Endothelial cell of umbilical vein (primary cell): ENCODE data around the gene TMPRSS7. TPM values are rescaled to one million over a fixed set of nuclear protein-coding genes. Genes with fewer than 3 reads are reported as not detected.

Experiments used
- BruUV-seq: library from RNA; stranded (reverse); fragments of 400-500 nt; replicated peaks from 2 replicates; lab custom pipeline; 2021; lab: Mats Ljungman, UMichigan
- CTCF ChIA-PET: fragments of 300-600, 350-600 bp; sonication (Branson Sonifier 250); formaldehyde crosslinking; loops from one replicate; lab custom pipeline; 2021; ENCODE audit warnings: antibody characterized with exemption, inconsistent platforms; lab: Charles Lee
- POLR2A ChIA-PET: fragments of 300-600, 350-600 bp; sonication (Branson Sonifier 250); formaldehyde crosslinking; loops from one replicate; lab custom pipeline; 2021; ENCODE audit warnings: antibody characterized with exemption, inconsistent platforms; lab: Charles Lee
- DNase-seq: peaks from one replicate; pipeline ENCODE4 v3.0.0-alpha.2; 2011; ENCODE audit warnings: low read depth, low spot score
- FAIRE-seq: peaks from 2 replicates; lab custom pipeline; 2011; peaks lifted over from hg19 to GRCh38; lab: Jason Lieb, UNC
- H2AFZ ChIP-seq: 2 replicates; pipeline ENCODE4 v1.6.0; 2012; ENCODE audit warnings: low read depth, low read length, control low read depth, inconsistent platforms
- H3K27ac ChIP-seq: 2 replicates; pipeline ENCODE4 v1.5.1; 2011; ENCODE audit warnings: low read depth, mild to moderate bottlenecking, control low read depth, low read length, moderate library complexity; ENCODE audit not compliant: insufficient read depth
- H3K27me3 ChIP-seq, 2 experiments: 2 replicates each; pipeline versions ENCODE4 v1.6.0 to v1.6.1; 2011; ENCODE audit warnings: low read length in 2 of 2, mixed read lengths in 1 of 2; ENCODE audit not compliant: control insufficient read depth in 2 of 2, insufficient read depth in 2 of 2
- H3K36me3 ChIP-seq, 2 experiments: 2 replicates in 1 of 2; 3 replicates in 1 of 2; pipeline ENCODE4 v1.5.1; 2011; ENCODE audit warnings: low read length in 2 of 2, mild to moderate bottlenecking in 1 of 2, moderate library complexity in 1 of 2; ENCODE audit not compliant: control insufficient read depth in 2 of 2, insufficient read depth in 2 of 2; ENCODE audit errors: extremely low read depth in 1 of 2
- H3K4me1 ChIP-seq: 3 replicates; pipeline ENCODE4 v1.5.1; 2011; ENCODE audit warnings: mild to moderate bottlenecking, low read length; ENCODE audit not compliant: control insufficient read depth, insufficient read depth; ENCODE audit errors: extremely low read depth
- H3K4me2 ChIP-seq: 2 replicates; pipeline ENCODE4 v1.6.1; 2011; ENCODE audit warnings: low read length, control low read depth, mixed read lengths; ENCODE audit not compliant: insufficient read depth
- H3K4me3 ChIP-seq, 3 experiments: fragments of 200-600 bp in 1 of 3; sonication (generic), shearing (Covaris generic) in 1 of 3; replicated peaks in 1 of 3; 2 replicates each; pipeline ENCODE4 v1.5.1; 2011 to 2016; ENCODE audit warnings: control low read depth in 3 of 3, low read length in 3 of 3, mild to moderate bottlenecking in 2 of 3, inconsistent platforms in 1 of 3, low read depth in 1 of 3, moderate library complexity in 1 of 3; ENCODE audit not compliant: insufficient read depth in 1 of 3
- H3K79me2 ChIP-seq: 2 replicates; pipeline ENCODE4 v1.6.0; 2012; ENCODE audit warnings: low read length, inconsistent platforms; ENCODE audit not compliant: control insufficient read depth, insufficient read depth
- H3K9ac ChIP-seq: replicated peaks from 2 replicates; pipeline ENCODE3; 2011; ENCODE audit warnings: low read length, control low read depth; ENCODE audit not compliant: insufficient read depth; ENCODE audit errors: extremely low read depth
- H3K9me1 ChIP-seq: replicated peaks from 3 replicates; pipeline ENCODE4 v1.6.0; 2011; ENCODE audit warnings: mild to moderate bottlenecking, low read length; ENCODE audit not compliant: control insufficient read depth, insufficient read depth; ENCODE audit errors: extremely low read depth
- H3K9me3 ChIP-seq: replicated peaks from 2 replicates; pipeline ENCODE4 v1.5.1; 2012; ENCODE audit warnings: low read length, inconsistent platforms; ENCODE audit not compliant: control insufficient read depth, insufficient read depth
- H4K20me1 ChIP-seq: replicated peaks from 2 replicates; pipeline ENCODE3; 2011; ENCODE audit warnings: mild to moderate bottlenecking, low read length; ENCODE audit not compliant: control insufficient read depth, insufficient read depth; ENCODE audit errors: extremely low read depth
- EZH2 ChIP-seq: IDR thresholded peaks from 2 replicates; pipeline ENCODE4 v1.6.1; 2012; ENCODE audit warnings: borderline replicate concordance, low read depth, mild to moderate bottlenecking, moderate library complexity, low read length, inconsistent platforms; ENCODE audit not compliant: severe bottlenecking
- FOS ChIP-seq: IDR thresholded peaks from 2 replicates; pipeline ENCODE4 v1.6.1; 2011; ENCODE audit warnings: mild to moderate bottlenecking, low read length, moderate library complexity, borderline replicate concordance; ENCODE audit not compliant: insufficient read depth
- GATA2 ChIP-seq: IDR thresholded peaks from 2 replicates; pipeline ENCODE4 v1.7.0; 2011; ENCODE audit warnings: low read depth, mild to moderate bottlenecking, moderate library complexity, mixed read lengths, low read length; ENCODE audit not compliant: insufficient read length, insufficient read depth
- JUN ChIP-seq: IDR thresholded peaks from 2 replicates; pipeline ENCODE4 v1.6.1; 2011; ENCODE audit warnings: borderline replicate concordance, low read depth; ENCODE audit not compliant: insufficient read length, insufficient read depth
- MYC ChIP-seq: IDR thresholded peaks from one replicate; pipeline ENCODE4 v1.6.1; 2011; ENCODE audit warnings: mild to moderate bottlenecking, low read depth, low read length
- POLR2A ChIP-seq: IDR thresholded peaks from 2 replicates; pipeline ENCODE4 v1.6.1; 2012; ENCODE audit warnings: low read depth, mild to moderate bottlenecking, control low read depth, low read length
- dilution Hi-C: fragments of 300-500 bp; cut with MboI; formaldehyde crosslinking; loops from one replicate; pipeline ENCODE4 v1.15.0; 2019; ENCODE audit warnings: low sequenced_read_pairs; ENCODE audit not compliant: extremely low pct_ligation_motif_present
- intact Hi-C: fragments of 100-400 bp; cut with micrococcal nuclease; formaldehyde crosslinking; loops from one replicate; pipeline ENCODE4 v1.10.0; 2022
- polyA plus RNA-seq, 4 experiments: library from polyadenylated mRNA; depleted of rRNA in 3 of 4; stranded (reverse) in 3 of 4; unstranded in 1 of 4; fragments of >200 nt; gene quantifications; 2 replicates each; pipeline versions ENCODE4 v1.2.1 to v1.2.3, GENCODE V29; 2011 to 2012; ENCODE audit warnings: missing spikeins in 1 of 4
- total RNA-seq: library from RNA; stranded (reverse); gene quantifications from 2 replicates; pipeline ENCODE4 v1.2.3, GENCODE V29; 2021
- TF ChIP-seq, protein P1 (sequence below), 2 donors: IDR thresholded peaks; 1 replicate in 1 of 2; 2 replicates in 1 of 2; pipeline ENCODE4 v1.5.1; 2011; ENCODE audit warnings: low read length in 2 of 2, mild to moderate bottlenecking in 2 of 2, moderate library complexity in 2 of 2, control low read depth in 1 of 2, inconsistent platforms in 1 of 2, low read depth in 1 of 2; ENCODE audit not compliant: insufficient read depth in 1 of 2; ENCODE audit errors: extremely low read depth in 1 of 2
- TF ChIP-seq, protein P2 (sequence below): IDR thresholded peaks from 2 replicates; pipeline ENCODE4 v1.6.1; 2011; ENCODE audit not compliant: insufficient read depth, insufficient read length

TMPRSS7 gene
- total and polyA plus RNA-seq, 2 donors (not counting 3 experiments of a cell fraction or from before 2014, with no cell fraction given): not detected

DNA sequence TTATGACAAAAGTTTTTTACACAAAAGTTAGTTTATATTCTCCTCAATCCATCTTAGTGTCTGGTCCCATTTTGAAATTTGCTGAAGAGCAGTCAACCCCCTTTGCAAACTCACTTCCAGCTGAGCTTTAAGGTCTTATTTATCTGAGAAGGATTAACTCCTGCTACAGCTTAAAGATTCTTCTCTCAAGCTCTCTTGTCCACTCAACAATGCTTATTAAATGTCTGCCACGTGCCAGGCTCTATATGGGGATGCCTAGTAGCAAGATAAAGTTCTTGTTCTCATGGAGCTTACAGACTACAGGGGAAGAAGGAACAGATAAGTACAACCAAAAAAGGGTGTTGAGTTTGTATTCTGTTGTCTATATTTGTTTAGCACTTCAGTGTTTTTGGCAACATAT lies 18.7 kb downstream of the TMPRSS7 start:
- dilution Hi-C loops: no loop called here
- FAIRE-seq: no peak
- CTCF ChIA-PET: interaction anchor here (0.6 to 2.4 kb wide), 4 partner anchors 10 to 337 kb away, joined by 3 to 18 read pairs (median 4); no protein-coding TSS in a partner anchor

More for the DNA sequence above, 18.7 kb downstream of the TMPRSS7 start:
- Histone ChIP-seq H3K27ac (no peak overlapping the region), H3K27me3 (peaks cover 2 to 5% of the 10 kb centered on the region in 2 experiments), H2AFZ (no peak overlapping the region), H3K4me3 (no peak overlapping the region), H3K9me3 (no peaks in the 10 kb centered on the region), H3K79me2 (no peaks in the 10 kb centered on the region), H3K4me2 (no peak overlapping the region), H4K20me1 (no peaks in the 10 kb centered on the region), H3K9ac (no peak overlapping the region), H3K36me3 (no peaks in the 10 kb centered on the region), H3K4me1 (no peaks in the 10 kb centered on the region), H3K9me1 (no peaks in the 10 kb centered on the region)
- no peak for TF ChIP-seq POLR2A
- no peak for TF ChIP-seq EZH2
- TF ChIP-seq, protein P1, sequence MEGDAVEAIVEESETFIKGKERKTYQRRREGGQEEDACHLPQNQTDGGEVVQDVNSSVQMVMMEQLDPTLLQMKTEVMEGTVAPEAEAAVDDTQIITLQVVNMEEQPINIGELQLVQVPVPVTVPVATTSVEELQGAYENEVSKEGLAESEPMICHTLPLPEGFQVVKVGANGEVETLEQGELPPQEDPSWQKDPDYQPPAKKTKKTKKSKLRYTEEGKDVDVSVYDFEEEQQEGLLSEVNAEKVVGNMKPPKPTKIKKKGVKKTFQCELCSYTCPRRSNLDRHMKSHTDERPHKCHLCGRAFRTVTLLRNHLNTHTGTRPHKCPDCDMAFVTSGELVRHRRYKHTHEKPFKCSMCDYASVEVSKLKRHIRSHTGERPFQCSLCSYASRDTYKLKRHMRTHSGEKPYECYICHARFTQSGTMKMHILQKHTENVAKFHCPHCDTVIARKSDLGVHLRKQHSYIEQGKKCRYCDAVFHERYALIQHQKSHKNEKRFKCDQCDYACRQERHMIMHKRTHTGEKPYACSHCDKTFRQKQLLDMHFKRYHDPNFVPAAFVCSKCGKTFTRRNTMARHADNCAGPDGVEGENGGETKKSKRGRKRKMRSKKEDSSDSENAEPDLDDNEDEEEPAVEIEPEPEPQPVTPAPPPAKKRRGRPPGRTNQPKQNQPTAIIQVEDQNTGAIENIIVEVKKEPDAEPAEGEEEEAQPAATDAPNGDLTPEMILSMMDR (IDR thresholded peaks at IDR 0.05; ENCODE audit: extremely low read depth in 1 of 2, insufficient read depth in 1 of 2, low read depth in 1 of 2, low read length in 2 of 2): no peak
- TF ChIP-seq, protein P2, sequence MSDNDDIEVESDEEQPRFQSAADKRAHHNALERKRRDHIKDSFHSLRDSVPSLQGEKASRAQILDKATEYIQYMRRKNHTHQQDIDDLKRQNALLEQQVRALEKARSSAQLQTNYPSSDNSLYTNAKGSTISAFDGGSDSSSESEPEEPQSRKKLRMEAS: no peak
- no peak for TF ChIP-seq GATA2
- no peak for TF ChIP-seq FOS
- no peak for TF ChIP-seq MYC
- TF ChIP-seq JUN: no peak
- BruUV-seq: no TSS peak
- POLR2A ChIA-PET: no interaction called here
- intact Hi-C loops: no loop called here
- no peak for DNase-seq
